Fibroblast of lung (primary cell): Measurements from ENCODE around the gene PI16. TPM values are rescaled to one million over a fixed set of nuclear protein-coding genes. Genes with fewer than 3 reads are reported as not detected.

Experiments used
- DNase-seq, 2 donors: peaks; one replicate each; pipeline versions ENCODE4 v3.0.0 to v3.0.0-alpha.2; 2010; ENCODE audit warnings: low read depth in 2 of 2
- H2AFZ ChIP-seq: 2 replicates; pipeline ENCODE4 v1.5.1; 2012; ENCODE audit warnings: low read length, control low read depth, inconsistent platforms
- H3K27ac ChIP-seq: 2 replicates; pipeline ENCODE4 v1.5.1; 2011; ENCODE audit warnings: low read length, control low read depth; ENCODE audit not compliant: insufficient read depth
- H3K27me3 ChIP-seq: 2 replicates; pipeline ENCODE4 v1.5.1; 2011; ENCODE audit warnings: mild to moderate bottlenecking, low read length; ENCODE audit not compliant: control insufficient read depth, insufficient read depth
- H3K36me3 ChIP-seq: 2 replicates; pipeline ENCODE4 v1.5.1; 2011; ENCODE audit warnings: low read length; ENCODE audit not compliant: control insufficient read depth, insufficient read depth
- H3K4me1 ChIP-seq: 2 replicates; pipeline ENCODE4 v1.5.1; 2011; ENCODE audit warnings: low read length; ENCODE audit not compliant: control insufficient read depth, insufficient read depth; ENCODE audit errors: extremely low read depth
- H3K4me2 ChIP-seq: 2 replicates; pipeline ENCODE4 v1.5.1; 2011; ENCODE audit warnings: low read length, control low read depth; ENCODE audit not compliant: insufficient read depth; ENCODE audit errors: extremely low read depth
- H3K4me3 ChIP-seq, 4 experiments: fragments of 200-600 bp in 1 of 4; sonication (generic) in 1 of 4; replicated peaks in 1 of 4; 2 replicates each; pipeline ENCODE4 v1.5.1; 2011 to 2016; ENCODE audit warnings: low read length in 4 of 4, low read depth in 3 of 4, mild to moderate bottlenecking in 3 of 4, control low read depth in 2 of 4, inconsistent platforms in 1 of 4, mixed read lengths in 1 of 4; ENCODE audit not compliant: insufficient read depth in 1 of 4; ENCODE audit errors: control extremely low read depth in 1 of 4
- H3K79me2 ChIP-seq: 2 replicates; pipeline ENCODE4 v1.5.1; 2012; ENCODE audit warnings: mild to moderate bottlenecking, low read length, inconsistent platforms; ENCODE audit not compliant: control insufficient read depth, insufficient read depth
- H3K9ac ChIP-seq: 2 replicates; pipeline ENCODE4 v1.5.1; 2011; ENCODE audit warnings: mild to moderate bottlenecking, low read length, control low read depth; ENCODE audit not compliant: insufficient read depth
- H3K9me3 ChIP-seq: 2 replicates; pipeline ENCODE4 v1.5.1; 2012; ENCODE audit warnings: low read depth, low read length; ENCODE audit not compliant: control insufficient read depth, insufficient read depth
- H4K20me1 ChIP-seq: 2 replicates; pipeline ENCODE4 v1.5.1; 2011; ENCODE audit warnings: low read length; ENCODE audit not compliant: control insufficient read depth, insufficient read depth; ENCODE audit errors: extremely low read depth
- EZH2 ChIP-seq: IDR thresholded peaks from 2 replicates; pipeline ENCODE4 v1.5.1; 2012; ENCODE audit warnings: low read length, control low read depth, mild to moderate bottlenecking; ENCODE audit errors: missing control alignments
- polyA plus RNA-seq, 2 donors: library from polyadenylated mRNA; depleted of rRNA in 1 of 2; stranded (reverse) in 1 of 2; unstranded in 1 of 2; fragments of >200 nt; gene quantifications; 2 replicates each; pipeline ENCODE4 v1.2.1, GENCODE V29; 2011 to 2012; ENCODE audit warnings: missing spikeins in 1 of 2
- total RNA-seq: library from RNA; depleted of rRNA; stranded (reverse); fragments of >200 nt; gene quantifications from 2 replicates; pipeline ENCODE4 v1.2.1, GENCODE V29; 2014
- TF ChIP-seq, protein P1 (sequence below), 2 donors: IDR thresholded peaks in 1 of 2; conservative IDR thresholded peaks in 1 of 2; 1 replicate in 1 of 2; 2 replicates in 1 of 2; pipeline ENCODE4 v1.5.1; 2011 to 2012; ENCODE audit warnings: low read length in 2 of 2, control low read depth in 1 of 2, inconsistent platforms in 1 of 2, low read depth in 1 of 2, mild to moderate bottlenecking in 1 of 2

PI16 gene
- total and polyA plus RNA-seq, 2 donors (not counting 1 experiment from before 2014, with no cell fraction given), result 0.09 TPM; not detected in 1

DNA sequence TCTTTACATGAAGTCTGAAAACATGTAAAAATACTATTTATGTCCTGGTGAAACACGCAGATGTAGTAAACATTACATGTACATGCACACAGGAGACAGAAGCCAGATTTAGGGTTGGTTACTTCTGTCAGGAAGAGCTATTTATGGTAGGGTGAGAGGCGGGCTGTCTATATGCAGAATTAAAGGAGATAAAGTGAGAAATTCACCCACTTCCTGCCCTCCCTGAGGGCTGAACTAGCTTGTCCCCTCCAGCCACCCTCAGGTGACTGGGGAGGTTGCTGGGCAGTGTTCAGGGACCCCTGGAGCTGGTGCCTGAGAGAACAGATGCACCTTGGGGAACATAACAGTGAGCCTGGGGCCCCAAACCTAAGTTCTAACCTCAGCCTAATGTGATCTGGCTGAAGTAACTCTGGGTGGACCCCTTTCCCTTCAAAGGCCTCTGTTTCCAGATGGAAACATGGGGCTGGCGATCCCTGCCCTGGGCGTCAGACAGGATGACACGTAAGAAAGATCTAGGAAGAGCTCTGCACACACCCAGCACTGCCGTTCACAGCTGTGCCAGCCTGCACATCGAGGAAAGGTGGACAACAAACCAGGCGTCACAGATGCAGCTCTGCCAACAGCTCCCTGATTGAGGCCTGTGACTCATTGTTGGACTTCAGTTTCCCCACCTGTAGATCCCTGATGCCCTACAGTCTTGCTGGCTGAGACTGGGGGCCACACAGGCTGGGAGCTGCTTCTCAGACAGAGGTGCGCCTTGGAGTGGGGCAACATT, 1.3 kb downstream of the PI16 start:
- DNase-seq, result no peak
- TF ChIP-seq, protein P1, sequence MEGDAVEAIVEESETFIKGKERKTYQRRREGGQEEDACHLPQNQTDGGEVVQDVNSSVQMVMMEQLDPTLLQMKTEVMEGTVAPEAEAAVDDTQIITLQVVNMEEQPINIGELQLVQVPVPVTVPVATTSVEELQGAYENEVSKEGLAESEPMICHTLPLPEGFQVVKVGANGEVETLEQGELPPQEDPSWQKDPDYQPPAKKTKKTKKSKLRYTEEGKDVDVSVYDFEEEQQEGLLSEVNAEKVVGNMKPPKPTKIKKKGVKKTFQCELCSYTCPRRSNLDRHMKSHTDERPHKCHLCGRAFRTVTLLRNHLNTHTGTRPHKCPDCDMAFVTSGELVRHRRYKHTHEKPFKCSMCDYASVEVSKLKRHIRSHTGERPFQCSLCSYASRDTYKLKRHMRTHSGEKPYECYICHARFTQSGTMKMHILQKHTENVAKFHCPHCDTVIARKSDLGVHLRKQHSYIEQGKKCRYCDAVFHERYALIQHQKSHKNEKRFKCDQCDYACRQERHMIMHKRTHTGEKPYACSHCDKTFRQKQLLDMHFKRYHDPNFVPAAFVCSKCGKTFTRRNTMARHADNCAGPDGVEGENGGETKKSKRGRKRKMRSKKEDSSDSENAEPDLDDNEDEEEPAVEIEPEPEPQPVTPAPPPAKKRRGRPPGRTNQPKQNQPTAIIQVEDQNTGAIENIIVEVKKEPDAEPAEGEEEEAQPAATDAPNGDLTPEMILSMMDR (conservative IDR thresholded peaks at IDR 0.05 in 1 of 2, IDR thresholded peaks at IDR 0.05 in 1 of 2; ENCODE audit: low read depth in 1 of 2, low read length in 2 of 2), result no peak
- TF ChIP-seq EZH2, result no peak
- peaks cover 2% of the 10 kb centered on the region for H3K27me3 ChIP-seq
- H3K4me1 ChIP-seq, result no peaks in the 10 kb centered on the region
- no peak overlapping the region for H2AFZ ChIP-seq
- no peaks in the 10 kb centered on the region for H4K20me1 ChIP-seq
- H3K4me3 ChIP-seq, result no peak overlapping the region
- H3K9ac ChIP-seq, result no peak overlapping the region
- no peaks in the 10 kb centered on the region for H3K36me3 ChIP-seq
- H3K27ac ChIP-seq, result no peak overlapping the region
- no peaks in the 10 kb centered on the region for H3K79me2 ChIP-seq
- no peak overlapping the region for H3K4me2 ChIP-seq
- H3K9me3 ChIP-seq, result no peaks in the 10 kb centered on the region

- no peak overlapping the region for H3K9ac ChIP-seq
- TF ChIP-seq EZH2, result no peak
- TF ChIP-seq, protein P1 (conservative IDR thresholded peaks at IDR 0.05 in 1 of 2, IDR thresholded peaks at IDR 0.05 in 1 of 2; ENCODE audit: low read depth in 1 of 2, low read length in 2 of 2), result no peak
- no peak overlapping the region for H2AFZ ChIP-seq
- DNase-seq, result no peak
- no peaks in the 10 kb centered on the region for H4K20me1 ChIP-seq
- no peaks in the 10 kb centered on the region for H3K9me3 ChIP-seq
- H3K4me3 ChIP-seq, result no peak overlapping the region
- H3K4me2 ChIP-seq, result no peak overlapping the region
- H3K27ac ChIP-seq, result no peak overlapping the region
- no peaks in the 10 kb centered on the region for H3K79me2 ChIP-seq
- no peaks in the 10 kb centered on the region for H3K4me1 ChIP-seq
- H3K36me3 ChIP-seq, result no peaks in the 10 kb centered on the region
- H3K27me3 ChIP-seq, result peaks cover 2% of the 10 kb centered on the region
Measured at GRCh38 chr6:36956446-36956820, 1.9 kb downstream of the PI16 start.

DNA sequence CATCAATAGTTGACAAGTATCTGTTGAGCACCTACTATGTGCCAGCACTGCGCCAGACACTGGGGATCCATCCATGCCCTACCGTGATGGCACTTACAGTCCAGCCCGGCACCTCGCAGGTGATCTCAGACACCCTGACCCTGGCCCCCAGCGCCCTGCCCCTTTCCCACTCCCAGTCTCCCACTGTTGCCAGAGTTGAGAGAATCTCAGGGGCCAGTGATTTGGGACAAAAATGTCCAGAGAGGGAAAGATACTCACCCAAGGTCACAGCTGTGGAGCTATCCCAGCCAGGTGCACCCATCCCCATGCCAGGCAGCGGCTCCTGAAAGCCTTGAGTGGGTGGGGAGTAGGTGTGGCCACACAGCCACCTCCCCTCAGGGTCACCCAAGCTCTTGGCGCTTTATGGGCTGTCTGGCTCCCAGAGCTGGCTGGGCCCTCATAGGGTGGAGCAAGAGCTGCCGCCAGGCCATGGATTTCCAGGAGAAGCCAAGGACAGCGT, 3.3 kb downstream of the PI16 start:
- Histone ChIP-seq H3K36me3 (no peaks in the 10 kb centered on the region), H3K27ac (no peak overlapping the region), H3K4me1 (no peaks in the 10 kb centered on the region), H3K79me2 (no peaks in the 10 kb centered on the region), H3K4me2 (no peak overlapping the region), H3K9me3 (no peaks in the 10 kb centered on the region), H3K9ac (no peak overlapping the region), H3K27me3 (peaks cover 2% of the 10 kb centered on the region), H3K4me3 (no peak overlapping the region), H2AFZ (no peak overlapping the region), H4K20me1 (no peaks in the 10 kb centered on the region)
- DNase-seq, result no peak
- no peak for TF ChIP-seq EZH2
- TF ChIP-seq, protein P1 (conservative IDR thresholded peaks at IDR 0.05 in 1 of 2, IDR thresholded peaks at IDR 0.05 in 1 of 2; ENCODE audit: low read depth in 1 of 2, low read length in 2 of 2), result no peak
